K562 (cell line): ENCODE measurements around the gene PRSS27.
"Not testable (repeated sequence)": the region's sequence is repeated elsewhere in the genome, so short reads cannot be mapped to it uniquely, and the experiment has no call there.

Source experiments
- ARNT ChIP-seq, 2 experiments: fragments of 450-650 bp; IDR thresholded peaks; 2 replicates each; pipeline ENCODE4 v1.6.1; 2016; ENCODE audit warnings: mild to moderate bottlenecking in 1 of 2
- BRF1 ChIP-seq: IDR thresholded peaks from 3 replicates; pipeline ENCODE4 v1.6.1; 2011; ENCODE audit warnings: borderline replicate concordance, mild to moderate bottlenecking; ENCODE audit not compliant: insufficient read length; ENCODE audit errors: extremely low read depth
- CTCF ChIP-seq, 3 experiments: IDR thresholded peaks in 2 of 3; conservative IDR thresholded peaks in 1 of 3; 2 replicates each; pipeline ENCODE4 v1.5.1; 2011 to 2012; ENCODE audit warnings: low read length in 3 of 3, mild to moderate bottlenecking in 3 of 3, control low read depth in 2 of 3, improper control_type of control experiment in 1 of 3, inconsistent platforms in 1 of 3, low read depth in 1 of 3, mixed read lengths in 1 of 3, moderate library complexity in 1 of 3; ENCODE audit not compliant: insufficient read depth in 2 of 3
- EP300 ChIP-seq: IDR thresholded peaks from 2 replicates; pipeline ENCODE4 v1.6.1; 2012; ENCODE audit warnings: low read length, improper control_type of control experiment
- FIP1L1 ChIP-seq: fragments of 200-400 bp; formaldehyde crosslinking; IDR thresholded peaks from 2 replicates; pipeline ENCODE4 v1.6.1; 2018; ENCODE audit warnings: mild to moderate bottlenecking, low read depth, low read length; ENCODE audit not compliant: poor library complexity, severe bottlenecking
- JUNB ChIP-seq: fragments of 450-650 bp; formaldehyde crosslinking; conservative IDR thresholded peaks from 2 replicates; pipeline ENCODE4 v1.4.0; 2020; ENCODE audit warnings: mild to moderate bottlenecking
- POLR2AphosphoS5 ChIP-seq: IDR thresholded peaks from 2 replicates; pipeline ENCODE4 v1.6.1; 2011; ENCODE audit warnings: mild to moderate bottlenecking, low read depth, low read length, moderate library complexity; ENCODE audit not compliant: control insufficient read depth, insufficient read depth
- SREBF1 ChIP-seq: fragments of 150-350 bp; IDR thresholded peaks from 2 replicates; pipeline ENCODE4 v1.6.1; 2014; ENCODE audit warnings: antibody characterized with exemption, low read depth, low read length, borderline replicate concordance
- TAF1 ChIP-seq: IDR thresholded peaks from 2 replicates; pipeline ENCODE4 v1.6.1; 2011; ENCODE audit warnings: mild to moderate bottlenecking, low read length, moderate library complexity; ENCODE audit not compliant: insufficient read depth, control insufficient read depth, severe bottlenecking; ENCODE audit errors: extremely low read depth
- TBL1XR1 ChIP-seq, 2 experiments: IDR thresholded peaks; 2 replicates each; pipeline ENCODE4 v1.6.1; 2012; ENCODE audit warnings: improper control_type of control experiment in 2 of 2, low read length in 2 of 2, mild to moderate bottlenecking in 1 of 2
- ZHX1 ChIP-seq: fragments of 150-350 bp; conservative IDR thresholded peaks from 2 replicates; pipeline ENCODE4 v1.6.1; 2014; ENCODE audit warnings: low read length
- ZNF311 ChIP-seq: fragments of 250-450 bp; sonication (Bioruptor Pico); IDR thresholded peaks from 2 replicates; pipeline ENCODE4 v1.4.0; 2020; ENCODE audit warnings: mild to moderate bottlenecking, moderate library complexity

- TF ChIP-seq TBL1XR1 (IDR thresholded peaks at IDR 0.05; ENCODE audit: low read length in 2 of 2); SREBF1; POLR2AphosphoS5; TAF1; JUNB (CRISPR knock-in tag); FIP1L1; ARNT (IDR thresholded peaks at IDR 0.05); EP300; CTCF (IDR thresholded peaks at IDR 0.05 in 2 of 3, conservative IDR thresholded peaks at IDR 0.05 in 1 of 3; ENCODE audit: insufficient read depth in 2 of 3, low read depth in 1 of 3, low read length in 3 of 3); BRF1; ZNF311 (CRISPR knock-in tag); ZHX1: not testable (repeated sequence)
Observed at GRCh38 chr16:2676937-2677336, 43.1 kb downstream of the PRSS27 start.
